Neuronal stem cell (in vitro differentiated cells): ENCODE data around the gene GDPD5.

Experiments used
- DNase-seq: peaks from one replicate; pipeline ENCODE4 v3.0.0-alpha.2; 2013; ENCODE audit warnings: low spot score
- H2AFZ ChIP-seq: one replicate; pipeline ENCODE4 v1.6.1; 2013; ENCODE audit warnings: mild to moderate bottlenecking, low read length, inconsistent platforms
- H2AK5ac ChIP-seq: 2 replicates; pipeline ENCODE4 v1.6.1; 2013; ENCODE audit warnings: low read depth, mild to moderate bottlenecking, inconsistent platforms, low read length, moderate library complexity, mixed read lengths
- H2BK120ac ChIP-seq: 2 replicates; pipeline ENCODE4 v1.6.1; 2013; ENCODE audit warnings: low read depth, mild to moderate bottlenecking, inconsistent platforms, low read length, moderate library complexity, mixed read lengths
- H2BK12ac ChIP-seq: one replicate; pipeline ENCODE4 v1.6.1; 2013; ENCODE audit warnings: low read length, inconsistent platforms
- H2BK15ac ChIP-seq: 2 replicates; pipeline ENCODE4 v1.6.1; 2013; ENCODE audit warnings: mild to moderate bottlenecking, low read length, inconsistent platforms, mixed read lengths
- H2BK5ac ChIP-seq: one replicate; pipeline ENCODE4 v1.6.1; 2013; ENCODE audit warnings: inconsistent platforms, mild to moderate bottlenecking, low read length, moderate library complexity
- H3K14ac ChIP-seq: one replicate; pipeline ENCODE4 v1.6.1; 2013; ENCODE audit warnings: low read length, inconsistent platforms
- H3K18ac ChIP-seq: 2 replicates; pipeline ENCODE4 v1.6.1; 2013; ENCODE audit warnings: low read length, inconsistent platforms
- H3K23ac ChIP-seq: 2 replicates; pipeline ENCODE4 v1.6.1; 2013; ENCODE audit warnings: low read depth, mild to moderate bottlenecking, mixed read lengths, low read length, inconsistent platforms; ENCODE audit not compliant: poor library complexity
- H3K27ac ChIP-seq: replicated peaks from 3 replicates; pipeline ENCODE4 v1.5.1; 2013; ENCODE audit warnings: low read length, inconsistent platforms
- H3K27me3 ChIP-seq, 3 experiments: 2 replicates each; pipeline ENCODE4 v1.6.1; 2013; ENCODE audit warnings: low read length in 3 of 3, mild to moderate bottlenecking in 2 of 3, inconsistent platforms in 1 of 3, low read depth in 1 of 3, mixed read lengths in 1 of 3, moderate library complexity in 1 of 3; ENCODE audit not compliant: control insufficient read depth in 3 of 3, insufficient read depth in 3 of 3
- H3K36me3 ChIP-seq, 2 donors: replicated peaks in 1 of 2; 2 replicates each; pipeline ENCODE4 v1.6.1; 2013; ENCODE audit warnings: low read length in 2 of 2; ENCODE audit not compliant: control insufficient read depth in 2 of 2, insufficient read depth in 2 of 2
- H3K4ac ChIP-seq: 2 replicates; pipeline ENCODE4 v1.6.1; 2013; ENCODE audit warnings: inconsistent platforms, mild to moderate bottlenecking, low read length, moderate library complexity
- H3K4me1 ChIP-seq, 2 donors: 1 replicate in 1 of 2; 2 replicates in 1 of 2; pipeline ENCODE4 v1.6.1; 2013; ENCODE audit warnings: low read length in 2 of 2, low read depth in 1 of 2; ENCODE audit not compliant: control insufficient read depth in 2 of 2, insufficient read depth in 1 of 2
- H3K4me2 ChIP-seq: one replicate; pipeline ENCODE4 v1.6.1; 2013; ENCODE audit warnings: mild to moderate bottlenecking, low read length, inconsistent platforms; ENCODE audit not compliant: insufficient read depth, poor library complexity, severe bottlenecking
- H3K4me3 ChIP-seq, 2 donors: 2 replicates each; pipeline ENCODE4 v1.5.1; 2013; ENCODE audit warnings: low read length in 2 of 2, mild to moderate bottlenecking in 2 of 2, inconsistent platforms in 1 of 2, moderate library complexity in 1 of 2
- H3K79me1 ChIP-seq: one replicate; pipeline ENCODE4 v1.6.1; 2013; ENCODE audit warnings: low read depth, mild to moderate bottlenecking, inconsistent platforms, low read length, moderate library complexity
- H3K9ac ChIP-seq: one replicate; pipeline ENCODE4 v1.6.1; 2013; ENCODE audit warnings: mild to moderate bottlenecking, low read depth, low read length, inconsistent platforms; ENCODE audit not compliant: poor library complexity
- H3K9me3 ChIP-seq, 2 donors: replicated peaks in 1 of 2; 2 replicates each; pipeline versions ENCODE3 to v1.6.1; 2013; ENCODE audit warnings: low read length in 2 of 2, mild to moderate bottlenecking in 2 of 2, inconsistent platforms in 1 of 2, low read depth in 1 of 2, mixed read lengths in 1 of 2, moderate library complexity in 1 of 2; ENCODE audit not compliant: control insufficient read depth in 2 of 2, insufficient read depth in 1 of 2
- H4K8ac ChIP-seq: one replicate; pipeline ENCODE4 v1.6.1; 2013; ENCODE audit warnings: low read depth, mild to moderate bottlenecking, inconsistent platforms, low read length, moderate library complexity
- H4K91ac ChIP-seq: one replicate; pipeline ENCODE4 v1.6.1; 2013; ENCODE audit warnings: low read length, low read depth, mild to moderate bottlenecking, inconsistent platforms; ENCODE audit not compliant: poor library complexity
- WGBS, 2 donors: extraction: QIAGEN DNeasy Blood & Tissue Kit; methylation state at CpG; one replicate each; pipeline ENCODE4 v1.1.7; 2013; ENCODE audit warnings: missing lambda C conversion rate in 2 of 2, mixed read lengths in 1 of 2; ENCODE audit not compliant: insufficient read length in 2 of 2, insufficient replicate concordance in 1 of 2; ENCODE audit errors: extremely low coverage in 2 of 2; 5-methylcytosine and 5-hydroxymethylcytosine counted together

The GDPD5 gene

DNA sequence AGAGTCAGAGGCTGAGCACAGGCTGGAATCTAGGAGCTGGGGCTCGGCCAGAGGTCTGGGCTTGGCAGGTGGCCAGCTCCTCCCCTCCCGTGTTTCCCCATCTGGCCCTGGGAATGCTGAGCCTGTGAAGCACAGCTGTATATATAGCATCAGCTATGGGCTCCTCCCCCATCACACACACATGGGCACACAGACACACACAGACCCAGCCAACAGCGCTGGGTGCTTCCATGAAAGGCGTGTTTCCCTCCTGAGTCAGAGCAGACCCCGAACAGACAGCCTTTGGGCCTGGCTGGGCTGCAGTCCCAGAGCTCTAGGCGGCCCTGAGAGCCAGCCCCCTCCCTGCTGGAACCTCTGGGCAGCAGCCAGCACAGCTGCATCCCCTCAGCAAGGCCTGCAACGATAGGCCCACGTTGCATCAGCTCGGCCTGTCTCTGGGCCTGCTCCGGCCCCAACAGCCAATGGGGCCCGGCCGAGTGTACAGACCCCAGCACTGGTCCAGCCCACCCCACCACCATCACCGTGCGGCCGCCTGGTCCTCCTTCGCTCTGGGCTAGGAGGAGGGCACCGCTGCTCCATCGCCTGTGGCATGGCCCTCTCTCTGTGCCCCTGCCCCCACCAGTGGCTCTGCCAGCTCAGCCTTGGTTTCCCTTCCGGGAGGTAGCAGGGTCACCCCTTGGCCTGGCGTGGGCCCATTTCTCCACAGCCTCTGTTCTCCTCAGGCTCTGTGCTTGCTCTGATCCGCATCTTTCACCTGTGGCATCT lies 28.7 kb upstream of the GDPD5 start:
- H2AFZ ChIP-seq, result peak overlapping the region; percentile 87
- no peaks in the 10 kb centered on the region for H3K79me1 ChIP-seq
- no peak overlapping the region for H3K23ac ChIP-seq
- peak overlapping the region; percentile 94 for H3K18ac ChIP-seq
- peak overlapping the region in 1 of 2 donors; percentile 22 for H3K4me3 ChIP-seq
- no peak overlapping the region for H2BK120ac ChIP-seq
- H2BK5ac ChIP-seq, result no peak overlapping the region
- peak overlapping the region; percentile 53 for H3K9ac ChIP-seq
- H3K9me3 ChIP-seq, result no peaks in the 10 kb centered on the region
- peaks cover 17 to 34% of the 10 kb centered on the region in 2 donors for H3K4me1 ChIP-seq
- peak overlapping the region; percentile 83 for H4K8ac ChIP-seq
- H2AK5ac ChIP-seq, result peak overlapping the region; percentile 23
- H3K27me3 ChIP-seq, result no peaks in the 10 kb centered on the region
- H2BK12ac ChIP-seq, result peak overlapping the region; percentile 87
- peak overlapping the region; percentile 15 for H4K91ac ChIP-seq
- H3K27ac ChIP-seq, result peak overlapping the region; percentile 48
- peak; percentile 55 for DNase-seq
- peak overlapping the region; percentile 40 for H2BK15ac ChIP-seq
- H3K4me2 ChIP-seq, result no peak overlapping the region
- no peaks in the 10 kb centered on the region for H3K36me3 ChIP-seq
- no peak overlapping the region for H3K4ac ChIP-seq
- no CpG with 5 or more reads among the region's 21 CpGs for WGBS, 2 donors
- H3K14ac ChIP-seq, result peak overlapping the region; percentile 59

DNA sequence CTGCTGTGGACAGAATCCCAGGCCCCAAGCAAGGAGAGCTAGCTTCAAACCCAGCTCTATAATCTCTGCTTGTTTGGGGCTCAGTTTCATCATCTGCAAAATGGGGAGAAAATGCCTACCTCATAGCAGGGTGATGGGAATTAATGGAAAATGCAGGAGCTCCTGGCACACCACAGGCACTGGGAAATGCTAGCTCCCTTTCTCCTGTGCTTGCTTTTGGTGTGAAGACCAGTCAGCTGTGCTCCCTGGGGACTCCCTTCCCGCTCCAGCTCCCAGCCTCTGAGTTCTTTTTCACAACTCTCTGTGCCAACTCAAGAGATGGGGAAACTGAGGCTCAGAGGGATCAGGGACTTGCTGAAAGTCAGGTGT lies 28.1 kb upstream of the GDPD5 start:
- Histone ChIP-seq H3K9me3 (peaks cover 0 to 2% of the 10 kb centered on the region in 2 donors), H4K91ac (no peak overlapping the region), H3K36me3 (no peaks in the 10 kb centered on the region), H3K4me1 (peaks cover 13 to 28% of the 10 kb centered on the region in 2 donors), H4K8ac (no peak overlapping the region), H3K9ac (no peak overlapping the region), H3K4ac (no peak overlapping the region), H2BK5ac (no peak overlapping the region), H3K4me2 (no peak overlapping the region), H2BK15ac (no peak overlapping the region), H3K79me1 (no peaks in the 10 kb centered on the region), H2AK5ac (peak overlapping the region; percentile 23), H3K4me3 (peak overlapping the region in 1 of 2 donors; percentile 22), H3K23ac (no peak overlapping the region), H3K14ac (no peak overlapping the region), H2BK12ac (no peak overlapping the region), H3K27me3 (no peaks in the 10 kb centered on the region), H3K27ac (no peak overlapping the region), H3K18ac (peak overlapping the region; percentile 94), H2AFZ (peak overlapping the region; percentile 87), H2BK120ac (no peak overlapping the region)
- no peak for DNase-seq
- no CpG with 5 or more reads among the region's 1 CpG for WGBS, 2 donors

GRCh38 chr11:75553182-75553581 lies 27.4 kb upstream of the GDPD5 start:
- no peak overlapping the region for H3K4me2 ChIP-seq
- no CpG with 5 or more reads among the region's 6 CpGs for WGBS, 2 donors

DNA sequence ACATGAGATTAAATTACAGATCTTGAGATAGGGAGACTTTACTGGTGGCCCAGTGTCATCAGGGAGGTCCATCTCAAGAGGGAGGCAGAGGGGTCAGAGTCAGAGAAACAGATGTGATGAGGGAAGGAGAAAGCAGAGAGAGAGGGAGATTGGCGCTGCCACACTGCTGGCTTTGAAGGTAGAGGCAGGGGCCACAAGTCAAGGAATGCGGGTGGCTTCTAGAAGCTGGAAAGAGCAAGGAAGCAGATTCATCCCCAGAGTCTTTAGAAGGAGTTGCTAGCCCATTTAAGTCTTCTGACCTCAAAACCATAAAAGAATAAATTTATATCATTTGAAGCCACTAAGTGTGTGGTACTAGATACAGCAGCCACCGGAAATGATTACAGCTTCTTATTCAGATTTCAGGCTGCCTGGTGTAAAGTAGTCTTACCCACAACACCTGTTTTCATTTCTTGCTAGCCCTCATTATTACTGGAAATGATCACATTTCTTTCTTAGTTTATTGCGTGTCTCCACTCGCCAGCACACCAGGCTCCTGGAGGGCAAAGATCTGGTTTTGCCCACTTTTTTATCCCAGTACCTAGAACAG lies 23.7 kb upstream of the GDPD5 start:
- Histone ChIP-seq H2BK5ac (no peak overlapping the region), H4K91ac (no peak overlapping the region), H3K9ac (no peak overlapping the region), H3K4me3 (no peak overlapping the region), H2AK5ac (no peak overlapping the region), H4K8ac (no peak overlapping the region), H3K23ac (no peak overlapping the region), H2BK120ac (no peak overlapping the region), H3K27me3 (no peaks in the 10 kb centered on the region), H3K14ac (no peak overlapping the region), H3K36me3 (no peaks in the 10 kb centered on the region), H3K9me3 (peaks cover 0 to 2% of the 10 kb centered on the region in 2 donors), H3K4me2 (no peak overlapping the region), H3K27ac (no peak overlapping the region), H3K4me1 (peaks cover 6 to 8% of the 10 kb centered on the region in 2 donors), H2BK12ac (no peak overlapping the region), H2AFZ (no peak overlapping the region), H2BK15ac (no peak overlapping the region), H3K4ac (no peak overlapping the region), H3K79me1 (no peaks in the 10 kb centered on the region), H3K18ac (no peak overlapping the region)
- no CpG with 5 or more reads among the region's 5 CpGs for WGBS, 2 donors
- no peak for DNase-seq

More at GRCh38 chr11:75553182-75553581, 27.4 kb upstream of the GDPD5 start:
- H2BK120ac ChIP-seq, result no peak overlapping the region
- no peaks in the 10 kb centered on the region for H3K36me3 ChIP-seq
- H3K9ac ChIP-seq, result no peak overlapping the region
- H3K27ac ChIP-seq, result no peak overlapping the region
- H3K23ac ChIP-seq, result no peak overlapping the region
- H3K18ac ChIP-seq, result peak overlapping the region; percentile 42
- H2BK15ac ChIP-seq, result no peak overlapping the region
- no peaks in the 10 kb centered on the region for H3K27me3 ChIP-seq
- H3K79me1 ChIP-seq, result no peaks in the 10 kb centered on the region
- H3K9me3 ChIP-seq, result peaks cover 0 to 2% of the 10 kb centered on the region in 2 donors
- no peak overlapping the region for H3K4ac ChIP-seq
- H2BK5ac ChIP-seq, result no peak overlapping the region
- no peak for DNase-seq
- no peak overlapping the region for H4K8ac ChIP-seq
- no peak overlapping the region for H4K91ac ChIP-seq
- H2AFZ ChIP-seq, result no peak overlapping the region
- H3K14ac ChIP-seq, result no peak overlapping the region
- H2AK5ac ChIP-seq, result peak overlapping the region; percentile 31
- peaks cover 11 to 22% of the 10 kb centered on the region in 2 donors for H3K4me1 ChIP-seq
- H3K4me3 ChIP-seq, result no peak overlapping the region
- H2BK12ac ChIP-seq, result peak overlapping the region; percentile 19
